ENCODE data around the gene HEATR5A. TPM values are rescaled to one million over a fixed set of nuclear protein-coding genes. Genes with fewer than 3 reads are reported as not detected.

Gene HEATR5A
- total and polyA plus RNA-seq, 2 of the 13 experiments (the other 11 are each of a cell fraction or from before 2014, with no cell fraction given), result 36.4 to 105 TPM

GRCh38 chr14:31280132-31280870 lies 140.0 kb downstream of the HEATR5A start (continued):
- no peak for TF ChIP-seq NONO (IDR thresholded peaks at IDR 0.05)
- TF ChIP-seq NONO (CRISPR knock-in tag; conservative IDR thresholded peaks at IDR 0.05), result peak; percentile 89
- TF ChIP-seq ZNF709 (CRISPR knock-in tag; IDR thresholded peaks at IDR 0.05), result no peak
- TF ChIP-seq HOXA3 (CRISPR knock-in tag; IDR thresholded peaks at IDR 0.05), result peak; percentile 62
- no peak for TF ChIP-seq ZNF569 (CRISPR knock-in tag; IDR thresholded peaks at IDR 0.05; ENCODE audit: borderline replicate concordance)
- no peak for TF ChIP-seq ZNF343 (CRISPR knock-in tag; IDR thresholded peaks at IDR 0.05)
- peak; percentile 89; the same call in 1 of the 2 replicates for TF ChIP-seq HMG20B (CRISPR knock-in tag; conservative IDR thresholded peaks at IDR 0.05)
- no peak for TF ChIP-seq GTF2F1 (IDR thresholded peaks at IDR 0.05; ENCODE audit: low read length)
- peak; percentile 99 for TF ChIP-seq ZBTB20 (CRISPR knock-in tag; IDR thresholded peaks at IDR 0.05; ENCODE audit: borderline replicate concordance, low read depth)
- no peak for TF ChIP-seq PAWR (CRISPR knock-in tag; IDR thresholded peaks at IDR 0.05; ENCODE audit: borderline replicate concordance)
- no peak for TF ChIP-seq ZNF713 (CRISPR knock-in tag; IDR thresholded peaks at IDR 0.05)
- TF ChIP-seq SRSF1 (optimal IDR thresholded peaks at IDR 0.05; ENCODE audit: low read depth, low read length), result no peak
- TF ChIP-seq ZNF850 (CRISPR knock-in tag; conservative IDR thresholded peaks at IDR 0.05), result no peak
- TF ChIP-seq MNT (IDR thresholded peaks at IDR 0.05), result no peak
- no peak for TF ChIP-seq RFX5 (IDR thresholded peaks at IDR 0.05; ENCODE audit: low read depth, low read length)
- TF ChIP-seq ASH2L (IDR thresholded peaks at IDR 0.05; ENCODE audit: insufficient read length, low read depth, low read length), result no peak
- TF ChIP-seq PITX1 (CRISPR knock-in tag; IDR thresholded peaks at IDR 0.05), result peak; percentile 83
- no peak for TF ChIP-seq NFAT5 (CRISPR knock-in tag; IDR thresholded peaks at IDR 0.05)
- TF ChIP-seq ZNF296 (CRISPR knock-in tag; conservative IDR thresholded peaks at IDR 0.05), result no peak
- TF ChIP-seq ZSCAN29 (CRISPR knock-in tag; conservative IDR thresholded peaks at IDR 0.05), result peak; percentile 67; the same call in 1 of the 2 replicates
- no peak for TF ChIP-seq KDM1A (CRISPR knock-in tag; IDR thresholded peaks at IDR 0.05)
- no peak for TF ChIP-seq ETS1 (CRISPR knock-in tag; IDR thresholded peaks at IDR 0.05)
- no peak for TF ChIP-seq FOXK2 (IDR thresholded peaks at IDR 0.05)
- peak; percentile 92 for TF ChIP-seq GFI1 (CRISPR knock-in tag; IDR thresholded peaks at IDR 0.05; ENCODE audit: borderline replicate concordance)
